Nephron progenitor cell (in vitro differentiated cells): Measurements from ENCODE around the gene CAV1.

Source experiments
- DNase-seq: peaks from one replicate; pipeline ENCODE4 v3.0.0; 2021
- H3K27ac Mint-ChIP-seq: 2 replicates; pipeline ENCODE4 v1.8.0; 2021; ENCODE audit warnings: mild to moderate bottlenecking, moderate library complexity, mixed read lengths
- H3K27me3 Mint-ChIP-seq: 2 replicates; pipeline ENCODE4 v1.8.0; 2021; ENCODE audit warnings: mild to moderate bottlenecking, low read depth, mixed read lengths; ENCODE audit not compliant: poor library complexity
- H3K36me3 Mint-ChIP-seq: 2 replicates; pipeline ENCODE4 v1.8.0; 2021; ENCODE audit warnings: low read depth, mixed read lengths
- H3K4me1 Mint-ChIP-seq: 2 replicates; pipeline ENCODE4 v1.8.0; 2021; ENCODE audit warnings: mixed read lengths
- H3K4me3 Mint-ChIP-seq: 2 replicates; pipeline ENCODE4 v1.8.0; 2021; ENCODE audit warnings: mild to moderate bottlenecking, moderate library complexity, mixed read lengths
- H3K9me3 Mint-ChIP-seq: 2 replicates; pipeline ENCODE4 v1.8.0; 2021; ENCODE audit warnings: mild to moderate bottlenecking, moderate library complexity, mixed read lengths
- TF ChIP-seq, protein P1 (sequence below): fragments of 200-600 bp; sonication (generic); IDR thresholded peaks from 2 replicates; pipeline ENCODE4 v1.5.0; 2021; ENCODE audit warnings: antibody characterized with exemption

CAV1 gene

DNA sequence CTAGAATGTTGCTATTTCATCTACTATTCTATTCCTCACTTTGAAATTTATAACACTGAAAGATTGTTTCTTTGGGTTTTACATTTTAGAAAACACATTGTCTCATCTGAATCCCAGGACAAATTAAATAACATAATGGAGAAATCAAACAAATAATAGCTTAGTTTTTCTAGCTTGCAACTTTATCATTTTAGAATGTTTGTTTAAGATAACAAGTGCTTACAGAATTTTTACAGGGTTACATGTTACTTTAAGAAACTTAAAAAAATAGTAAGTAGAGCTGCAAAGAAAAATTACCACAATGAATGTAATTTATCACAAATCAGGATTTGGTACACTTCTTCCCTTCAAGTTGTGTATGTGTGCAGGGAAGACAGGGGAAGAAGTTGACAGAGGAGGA is 14.0 kb upstream of the CAV1 start:
- H3K27me3 Mint-ChIP-seq = peaks cover 38% of the 10 kb centered on the region
- H3K27ac Mint-ChIP-seq = no peak overlapping the region
- no peaks in the 10 kb centered on the region for H3K4me1 Mint-ChIP-seq
- TF ChIP-seq, protein P1, sequence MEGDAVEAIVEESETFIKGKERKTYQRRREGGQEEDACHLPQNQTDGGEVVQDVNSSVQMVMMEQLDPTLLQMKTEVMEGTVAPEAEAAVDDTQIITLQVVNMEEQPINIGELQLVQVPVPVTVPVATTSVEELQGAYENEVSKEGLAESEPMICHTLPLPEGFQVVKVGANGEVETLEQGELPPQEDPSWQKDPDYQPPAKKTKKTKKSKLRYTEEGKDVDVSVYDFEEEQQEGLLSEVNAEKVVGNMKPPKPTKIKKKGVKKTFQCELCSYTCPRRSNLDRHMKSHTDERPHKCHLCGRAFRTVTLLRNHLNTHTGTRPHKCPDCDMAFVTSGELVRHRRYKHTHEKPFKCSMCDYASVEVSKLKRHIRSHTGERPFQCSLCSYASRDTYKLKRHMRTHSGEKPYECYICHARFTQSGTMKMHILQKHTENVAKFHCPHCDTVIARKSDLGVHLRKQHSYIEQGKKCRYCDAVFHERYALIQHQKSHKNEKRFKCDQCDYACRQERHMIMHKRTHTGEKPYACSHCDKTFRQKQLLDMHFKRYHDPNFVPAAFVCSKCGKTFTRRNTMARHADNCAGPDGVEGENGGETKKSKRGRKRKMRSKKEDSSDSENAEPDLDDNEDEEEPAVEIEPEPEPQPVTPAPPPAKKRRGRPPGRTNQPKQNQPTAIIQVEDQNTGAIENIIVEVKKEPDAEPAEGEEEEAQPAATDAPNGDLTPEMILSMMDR = no peak
- no peaks in the 10 kb centered on the region for H3K9me3 Mint-ChIP-seq
- no peak overlapping the region for H3K4me3 Mint-ChIP-seq
- H3K36me3 Mint-ChIP-seq = no peaks in the 10 kb centered on the region
- no peak for DNase-seq

DNA sequence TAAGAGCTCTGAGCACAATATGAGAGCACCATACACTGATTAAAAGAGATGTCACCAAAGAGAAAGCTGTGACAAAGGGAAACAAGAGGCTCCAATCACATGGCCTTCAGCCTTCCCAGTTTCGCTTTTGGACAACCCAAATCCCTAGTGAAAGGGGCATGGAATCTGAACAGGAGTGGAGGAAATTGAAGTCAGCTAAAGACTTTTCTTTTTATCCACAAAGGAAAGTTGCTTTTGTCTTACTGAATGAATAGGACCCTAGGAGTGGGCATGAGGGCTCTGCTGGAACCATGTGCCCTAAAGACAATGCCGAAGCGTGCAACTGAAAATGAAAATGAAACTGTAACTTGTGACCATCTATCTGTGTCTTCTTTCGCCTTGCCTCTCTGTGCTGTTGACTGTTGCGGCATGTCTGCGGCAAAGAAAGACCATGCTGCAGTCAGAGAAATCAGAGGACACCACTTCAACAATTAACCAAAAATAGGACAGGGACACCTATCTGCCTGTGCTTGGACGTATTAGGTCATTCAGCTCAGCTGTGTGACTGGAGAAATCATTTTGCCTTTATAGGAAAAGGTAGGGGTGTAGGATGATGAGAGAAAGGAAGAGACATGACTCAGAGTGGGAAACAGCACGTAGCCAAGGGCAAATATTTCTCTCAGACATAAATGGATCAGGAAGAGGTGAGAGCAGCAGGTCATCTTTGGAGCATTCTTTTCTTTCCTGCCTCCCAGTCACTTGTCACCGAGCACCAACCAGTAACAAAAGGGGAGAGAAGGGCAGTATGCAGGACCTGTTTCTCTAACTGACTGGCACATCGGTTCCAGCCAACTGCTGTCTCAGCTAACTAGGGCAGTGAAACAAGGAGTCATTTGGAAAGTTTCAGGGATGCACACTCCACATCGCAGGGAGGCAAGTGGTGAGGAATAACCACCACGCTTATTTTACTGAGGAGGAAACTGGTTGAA is 13.0 kb upstream of the CAV1 start:
- no peak for DNase-seq
- no peak overlapping the region for H3K4me3 Mint-ChIP-seq

DNA sequence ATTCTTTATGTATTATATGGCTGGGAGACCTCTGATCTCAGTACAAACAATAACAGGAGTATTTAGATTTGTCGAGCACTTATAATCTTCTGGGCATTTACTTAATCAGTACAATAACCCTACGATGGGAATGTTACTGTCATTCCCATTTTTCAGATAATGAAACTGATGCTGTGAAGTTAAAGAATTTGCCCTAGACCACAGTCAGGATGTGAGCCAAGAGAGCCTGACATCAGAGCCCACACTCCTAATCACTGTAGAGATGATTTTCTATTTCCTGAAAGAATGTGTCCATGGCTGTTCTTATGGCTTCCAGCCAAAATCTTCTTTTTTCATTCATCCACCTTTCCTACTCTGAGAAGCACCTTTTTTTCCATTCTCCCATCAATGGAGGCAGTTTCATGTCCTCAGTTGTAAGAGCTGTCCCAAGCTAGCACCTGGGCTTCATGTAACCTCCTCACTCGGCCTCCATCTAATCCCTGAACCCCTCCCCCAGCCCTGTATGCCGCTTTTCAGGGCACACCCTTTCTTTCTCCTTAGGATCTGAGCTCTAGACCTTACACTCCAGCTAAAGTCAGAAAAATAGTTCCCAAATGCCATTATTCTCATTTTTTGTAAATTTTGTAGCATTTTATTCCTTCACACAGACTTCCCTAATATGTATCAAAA is 12.2 kb upstream of the CAV1 start:
- no peak for DNase-seq
- TF ChIP-seq, protein P1 = no peak
- Mint-ChIP-seq H3K27ac (no peak overlapping the region), H3K4me1 (no peaks in the 10 kb centered on the region), H3K4me3 (no peak overlapping the region), H3K9me3 (no peaks in the 10 kb centered on the region), H3K36me3 (no peaks in the 10 kb centered on the region), H3K27me3 (peaks cover 35% of the 10 kb centered on the region)

More for the DNA sequence above, 13.0 kb upstream of the CAV1 start:
- Mint-ChIP-seq H3K4me1 (no peaks in the 10 kb centered on the region), H3K9me3 (no peaks in the 10 kb centered on the region), H3K27ac (no peak overlapping the region), H3K27me3 (peaks cover 35% of the 10 kb centered on the region), H3K36me3 (no peaks in the 10 kb centered on the region)
- TF ChIP-seq, protein P1 = no peak

DNA sequence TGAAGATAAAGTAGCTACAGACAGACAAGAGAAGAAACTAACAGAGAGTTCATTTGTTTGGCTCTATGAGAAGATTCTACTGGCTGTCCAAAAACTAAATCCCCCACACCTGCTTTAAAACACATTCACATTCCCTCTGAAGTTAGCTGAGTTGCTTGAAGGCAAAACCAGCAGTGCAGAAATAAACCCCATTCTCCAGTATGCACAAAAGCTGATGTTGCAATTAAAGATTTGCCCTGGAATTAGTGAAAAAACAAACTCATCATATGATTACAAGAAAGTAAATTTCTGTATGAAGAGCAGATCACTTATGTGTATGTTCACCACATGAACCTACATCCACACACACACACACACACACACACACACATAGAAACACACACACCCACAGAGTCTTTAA is 9.3 kb upstream of the CAV1 start:
- Mint-ChIP-seq H3K27ac (no peak overlapping the region), H3K4me1 (no peaks in the 10 kb centered on the region), H3K4me3 (no peak overlapping the region), H3K9me3 (no peaks in the 10 kb centered on the region), H3K36me3 (no peaks in the 10 kb centered on the region), H3K27me3 (peaks cover 38% of the 10 kb centered on the region)
- TF ChIP-seq, protein P1 = no peak
- DNase-seq = no peak

DNA sequence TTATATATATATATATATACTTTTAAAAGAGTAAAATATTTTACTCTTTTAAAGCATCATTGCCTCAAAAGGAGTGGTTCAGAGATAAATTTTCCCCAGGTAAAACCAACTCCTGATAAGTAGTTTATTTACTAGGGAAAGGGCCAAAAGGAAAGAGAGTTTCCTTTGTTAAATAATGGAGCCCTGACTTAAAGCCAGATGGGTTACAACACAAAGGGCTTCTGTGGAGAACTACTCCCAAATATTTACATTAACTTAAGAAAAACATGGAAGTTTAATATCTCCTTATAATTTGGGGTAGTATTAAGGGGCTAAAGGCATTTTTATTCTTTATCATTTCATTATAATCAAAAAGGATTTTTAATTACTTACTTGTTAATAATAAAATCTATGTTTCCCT is 8.5 kb upstream of the CAV1 start:
- Mint-ChIP-seq H3K9me3 (no peaks in the 10 kb centered on the region), H3K27me3 (peaks cover 38% of the 10 kb centered on the region), H3K4me1 (no peaks in the 10 kb centered on the region), H3K36me3 (no peaks in the 10 kb centered on the region), H3K4me3 (no peak overlapping the region), H3K27ac (no peak overlapping the region)
- TF ChIP-seq, protein P1 = no peak
- DNase-seq = no peak
